ENCODE data around the gene OTOS.

The OTOS gene

GRCh38 chr2:240166761-240167587 lies 26.5 kb upstream of the OTOS start:
- DNase-seq = no peak

GRCh38 chr2:240166191-240166590 lies 25.7 kb upstream of the OTOS start:
- DNase-seq = no peak

GRCh38 chr2:240165661-240166060 lies 25.2 kb upstream of the OTOS start:
- DNase-seq = no peak

- no peak for DNase-seq
Observed at GRCh38 chr2:240165034-240165433, 24.6 kb upstream of the OTOS start.

- DNase-seq = no peak
Observed at GRCh38 chr2:240164586-240164985, 24.1 kb upstream of the OTOS start.

GRCh38 chr2:240163844-240164574 lies 23.6 kb upstream of the OTOS start:
- DNase-seq = no peak

- no peak for DNase-seq
Observed at GRCh38 chr2:240162939-240163714, 22.7 kb upstream of the OTOS start.

- DNase-seq = no peak
Observed at GRCh38 chr2:240162531-240162930, 22.1 kb upstream of the OTOS start.

- no peak for DNase-seq
Observed at GRCh38 chr2:240162032-240162431, 21.6 kb upstream of the OTOS start.

GRCh38 chr2:240161087-240161750 lies 20.8 kb upstream of the OTOS start:
- no peak for DNase-seq

- DNase-seq = no peak
Observed at GRCh38 chr2:240160291-240161086, 20.0 kb upstream of the OTOS start.

GRCh38 chr2:240159251-240159839 lies 18.9 kb upstream of the OTOS start:
- DNase-seq = no peak

- DNase-seq = no peak
Observed at GRCh38 chr2:240157147-240157470, 16.7 kb upstream of the OTOS start.

GRCh38 chr2:240156435-240157146 lies 16.1 kb upstream of the OTOS start:
- no peak for DNase-seq

- DNase-seq = no peak
Observed at GRCh38 chr2:240155745-240156390, 15.4 kb upstream of the OTOS start.

GRCh38 chr2:240155048-240155744 lies 14.7 kb upstream of the OTOS start:
- no peak for DNase-seq

GRCh38 chr2:240154606-240155005 lies 14.1 kb upstream of the OTOS start:
- DNase-seq = no peak

- no peak for DNase-seq
Observed at GRCh38 chr2:240153418-240153817, 13.0 kb upstream of the OTOS start.

GRCh38 chr2:240151477-240152031 lies 11.1 kb upstream of the OTOS start:
- no peak for DNase-seq
